Measurements from ENCODE around the gene SPRED3.
"Not testable (repeated sequence)": the region's sequence is repeated elsewhere in the genome, so short reads cannot be mapped to it uniquely, and the experiment has no call there.

SPRED3 gene

GRCh38 chr19:38359242-38360021, 29.1 kb upstream of the SPRED3 start:
- Histone ChIP-seq H3K27me3 (ENCODE audit: insufficient read depth, low read length) (peaks cover 36% of the 10 kb centered on the region), H3K4me1 (ENCODE audit: control insufficient read depth, insufficient read depth, low read length, unreplicated experiment) (no peaks in the 10 kb centered on the region), H3K4me3 (ENCODE audit: low read depth, low read length) (no peak overlapping the region), H3K27ac (ENCODE audit: low read depth, low read length) (no peak overlapping the region), H3K36me3 (ENCODE audit: insufficient read depth, low read length) (no peaks in the 10 kb centered on the region), H3K79me2 (ENCODE audit: control insufficient read depth, insufficient read depth, low read length, unreplicated experiment) (no peaks in the 10 kb centered on the region), H2AFZ (ENCODE audit: low read length, unreplicated experiment) (no peak overlapping the region)

- Histone ChIP-seq H2AFZ (ENCODE audit: low read length, unreplicated experiment) (no peak overlapping the region), H3K27me3 (ENCODE audit: insufficient read depth, low read length) (peaks cover 36% of the 10 kb centered on the region), H3K4me3 (ENCODE audit: low read depth, low read length) (no peak overlapping the region), H3K79me2 (ENCODE audit: control insufficient read depth, insufficient read depth, low read length, unreplicated experiment) (no peaks in the 10 kb centered on the region), H3K27ac (ENCODE audit: low read depth, low read length) (no peak overlapping the region), H3K36me3 (ENCODE audit: insufficient read depth, low read length) (no peaks in the 10 kb centered on the region), H3K4me1 (ENCODE audit: control insufficient read depth, insufficient read depth, low read length, unreplicated experiment) (no peaks in the 10 kb centered on the region)
Measured at GRCh38 chr19:38360351-38360750, 28.1 kb upstream of the SPRED3 start.

- H2AFZ ChIP-seq (ENCODE audit: low read length, unreplicated experiment): no peak overlapping the region
- peak overlapping the region; percentile 82 for H3K4me3 ChIP-seq (ENCODE audit: low read depth, low read length)
- H3K79me2 ChIP-seq (ENCODE audit: control insufficient read depth, insufficient read depth, low read length, unreplicated experiment): no peaks in the 10 kb centered on the region
- H3K27me3 ChIP-seq (ENCODE audit: insufficient read depth, low read length): peaks cover 32% of the 10 kb centered on the region
- no peak overlapping the region for H3K27ac ChIP-seq (ENCODE audit: low read depth, low read length)
- no peaks in the 10 kb centered on the region for H3K4me1 ChIP-seq (ENCODE audit: control insufficient read depth, insufficient read depth, low read length, unreplicated experiment)
- no peaks in the 10 kb centered on the region for H3K36me3 ChIP-seq (ENCODE audit: insufficient read depth, low read length)
Measured at GRCh38 chr19:38360839-38361631, 27.5 kb upstream of the SPRED3 start.

- no peaks in the 10 kb centered on the region for H3K4me1 ChIP-seq (ENCODE audit: control insufficient read depth, insufficient read depth, low read length, unreplicated experiment)
- no peak overlapping the region for H3K27ac ChIP-seq (ENCODE audit: low read depth, low read length)
- H3K27me3 ChIP-seq (ENCODE audit: insufficient read depth, low read length): peaks cover 31% of the 10 kb centered on the region
- no peaks in the 10 kb centered on the region for H3K79me2 ChIP-seq (ENCODE audit: control insufficient read depth, insufficient read depth, low read length, unreplicated experiment)
- no peak overlapping the region for H2AFZ ChIP-seq (ENCODE audit: low read length, unreplicated experiment)
- H3K4me3 ChIP-seq (ENCODE audit: low read depth, low read length): peak overlapping the region; percentile 82
- H3K36me3 ChIP-seq (ENCODE audit: insufficient read depth, low read length): no peaks in the 10 kb centered on the region
Measured at GRCh38 chr19:38361633-38362075, 26.8 kb upstream of the SPRED3 start.

- no peaks in the 10 kb centered on the region for H3K36me3 ChIP-seq (ENCODE audit: insufficient read depth, low read length)
- H2AFZ ChIP-seq (ENCODE audit: low read length, unreplicated experiment): no peak overlapping the region
- H3K4me3 ChIP-seq (ENCODE audit: low read depth, low read length): peak overlapping the region; percentile 82
- H3K27me3 ChIP-seq (ENCODE audit: insufficient read depth, low read length): peaks cover 31% of the 10 kb centered on the region
- no peak overlapping the region for H3K27ac ChIP-seq (ENCODE audit: low read depth, low read length)
- H3K79me2 ChIP-seq (ENCODE audit: control insufficient read depth, insufficient read depth, low read length, unreplicated experiment): no peaks in the 10 kb centered on the region
- no peaks in the 10 kb centered on the region for H3K4me1 ChIP-seq (ENCODE audit: control insufficient read depth, insufficient read depth, low read length, unreplicated experiment)
Measured at GRCh38 chr19:38362076-38362945, 26.2 kb upstream of the SPRED3 start.

- not testable (repeated sequence) for H2AFZ ChIP-seq (ENCODE audit: low read length, unreplicated experiment); H3K4me1 ChIP-seq (ENCODE audit: control insufficient read depth, insufficient read depth, low read length, unreplicated experiment); H3K79me2 ChIP-seq (ENCODE audit: control insufficient read depth, insufficient read depth, low read length, unreplicated experiment); H3K27ac ChIP-seq (ENCODE audit: low read depth, low read length); H3K36me3 ChIP-seq (ENCODE audit: insufficient read depth, low read length); H3K4me3 ChIP-seq (ENCODE audit: low read depth, low read length)
- peaks cover 29% of the 10 kb centered on the region for H3K27me3 ChIP-seq (ENCODE audit: insufficient read depth, low read length)
Measured at GRCh38 chr19:38362946-38363688, 25.4 kb upstream of the SPRED3 start.

- H3K36me3 ChIP-seq (ENCODE audit: insufficient read depth, low read length): no peaks in the 10 kb centered on the region
- no peaks in the 10 kb centered on the region for H3K79me2 ChIP-seq (ENCODE audit: control insufficient read depth, insufficient read depth, low read length, unreplicated experiment)
- no peaks in the 10 kb centered on the region for H3K27me3 ChIP-seq (ENCODE audit: insufficient read depth, low read length)
- H3K27ac ChIP-seq (ENCODE audit: low read depth, low read length): no peak overlapping the region
- H3K4me1 ChIP-seq (ENCODE audit: control insufficient read depth, insufficient read depth, low read length, unreplicated experiment): no peaks in the 10 kb centered on the region
- H3K4me3 ChIP-seq (ENCODE audit: low read depth, low read length): no peak overlapping the region
- H2AFZ ChIP-seq (ENCODE audit: low read length, unreplicated experiment): no peak overlapping the region
Measured at GRCh38 chr19:38367041-38367440, 21.5 kb upstream of the SPRED3 start.

GRCh38 chr19:38369584-38369983, 18.9 kb upstream of the SPRED3 start:
- Histone ChIP-seq H2AFZ (ENCODE audit: low read length, unreplicated experiment) (no peak overlapping the region), H3K4me1 (ENCODE audit: control insufficient read depth, insufficient read depth, low read length, unreplicated experiment) (no peaks in the 10 kb centered on the region), H3K4me3 (ENCODE audit: low read depth, low read length) (no peak overlapping the region), H3K27ac (ENCODE audit: low read depth, low read length) (no peak overlapping the region), H3K27me3 (ENCODE audit: insufficient read depth, low read length) (no peaks in the 10 kb centered on the region), H3K79me2 (ENCODE audit: control insufficient read depth, insufficient read depth, low read length, unreplicated experiment) (no peaks in the 10 kb centered on the region), H3K36me3 (ENCODE audit: insufficient read depth, low read length) (no peaks in the 10 kb centered on the region)

- H3K4me3 ChIP-seq (ENCODE audit: low read depth, low read length): no peak overlapping the region
- no peak overlapping the region for H3K27ac ChIP-seq (ENCODE audit: low read depth, low read length)
- no peaks in the 10 kb centered on the region for H3K27me3 ChIP-seq (ENCODE audit: insufficient read depth, low read length)
- H3K79me2 ChIP-seq (ENCODE audit: control insufficient read depth, insufficient read depth, low read length, unreplicated experiment): peaks cover 4% of the 10 kb centered on the region
- H3K36me3 ChIP-seq (ENCODE audit: insufficient read depth, low read length): no peaks in the 10 kb centered on the region
- H2AFZ ChIP-seq (ENCODE audit: low read length, unreplicated experiment): no peak overlapping the region
- no peaks in the 10 kb centered on the region for H3K4me1 ChIP-seq (ENCODE audit: control insufficient read depth, insufficient read depth, low read length, unreplicated experiment)
Measured at GRCh38 chr19:38370299-38370698, 18.2 kb upstream of the SPRED3 start.

- Histone ChIP-seq H3K27me3 (ENCODE audit: insufficient read depth, low read length) (no peaks in the 10 kb centered on the region), H3K4me1 (ENCODE audit: control insufficient read depth, insufficient read depth, low read length, unreplicated experiment) (peaks cover 2% of the 10 kb centered on the region), H3K36me3 (ENCODE audit: insufficient read depth, low read length) (no peaks in the 10 kb centered on the region), H3K27ac (ENCODE audit: low read depth, low read length) (no peak overlapping the region), H3K4me3 (ENCODE audit: low read depth, low read length) (no peak overlapping the region), H2AFZ (ENCODE audit: low read length, unreplicated experiment) (no peak overlapping the region), H3K79me2 (ENCODE audit: control insufficient read depth, insufficient read depth, low read length, unreplicated experiment) (peaks cover 12% of the 10 kb centered on the region)
Measured at GRCh38 chr19:38371081-38371480, 17.4 kb upstream of the SPRED3 start.

Measured in ACC112 (cell line).